ENCODE results near the gene SLC27A3.
A peak's percentile ranks its signal among the peaks of the same experiment; 100 is the strongest.

The SLC27A3 gene

GRCh38 chr1:153799566-153800465 is 24.6 kb downstream of the SLC27A3 start:
- no peak for DNase-seq

DNA sequence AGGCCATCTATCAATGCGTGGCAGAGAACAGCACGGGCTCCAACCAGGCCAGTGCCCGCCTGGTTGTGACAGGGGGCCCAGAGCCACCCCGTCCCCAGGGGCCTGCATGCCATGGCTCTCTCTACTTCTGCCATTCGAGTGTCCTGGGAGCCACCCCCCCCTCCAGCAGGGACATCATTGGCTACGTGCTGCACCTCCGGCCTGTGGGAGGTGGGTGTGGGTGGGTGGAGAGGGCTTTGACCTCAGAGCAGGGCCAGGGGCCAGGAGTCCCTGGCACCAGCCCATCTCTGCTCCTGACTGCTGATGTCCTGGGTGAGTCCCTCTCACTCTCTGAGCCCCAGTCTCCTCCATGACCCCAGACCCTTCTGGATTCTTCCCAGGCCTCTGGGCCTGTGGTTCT is 25.3 kb downstream of the SLC27A3 start:
- no peak for DNase-seq

DNA sequence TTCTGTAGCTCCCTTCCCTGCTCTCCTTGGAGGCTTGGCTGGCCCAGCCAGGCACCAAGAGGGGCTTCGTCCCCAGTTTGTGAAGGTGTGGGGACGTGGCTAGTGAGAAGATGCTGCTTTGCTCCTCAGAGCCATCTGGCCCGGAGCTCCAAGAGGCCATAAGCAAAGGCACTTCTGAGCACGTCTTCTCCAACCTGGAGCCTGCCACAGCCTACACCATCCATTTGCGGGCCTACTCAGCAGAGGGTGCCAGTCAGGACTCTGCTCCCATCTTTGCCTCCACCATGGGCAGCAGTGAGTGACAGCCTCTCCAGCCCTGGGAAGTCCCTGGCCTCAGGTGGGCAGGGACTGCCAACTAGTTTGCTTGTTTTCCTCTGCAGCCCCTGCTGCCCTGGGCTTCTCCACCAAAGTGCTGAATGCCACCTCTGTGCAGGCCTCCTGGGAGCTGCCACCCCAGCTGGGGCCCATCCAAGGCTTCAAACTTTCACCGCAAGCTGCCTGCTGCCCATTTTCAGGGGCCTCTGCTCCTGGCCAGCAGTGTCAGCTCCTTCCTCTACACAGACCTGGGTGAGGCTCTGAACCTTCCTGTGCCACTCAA is 25.9 kb downstream of the SLC27A3 start:
- DNase-seq: no peak

GRCh38 chr1:153801786-153802697 is 26.8 kb downstream of the SLC27A3 start:
- DNase-seq: no peak

- no peak for DNase-seq
These were observed 28.4 kb downstream of the SLC27A3 start for GRCh38 chr1:153803470-153804056.

GRCh38 chr1:153804112-153804511 is 28.9 kb downstream of the SLC27A3 start:
- no peak for DNase-seq

- peak; percentile 91 for DNase-seq
These were observed 30.0 kb downstream of the SLC27A3 start for GRCh38 chr1:153805042-153805745.

DNA sequence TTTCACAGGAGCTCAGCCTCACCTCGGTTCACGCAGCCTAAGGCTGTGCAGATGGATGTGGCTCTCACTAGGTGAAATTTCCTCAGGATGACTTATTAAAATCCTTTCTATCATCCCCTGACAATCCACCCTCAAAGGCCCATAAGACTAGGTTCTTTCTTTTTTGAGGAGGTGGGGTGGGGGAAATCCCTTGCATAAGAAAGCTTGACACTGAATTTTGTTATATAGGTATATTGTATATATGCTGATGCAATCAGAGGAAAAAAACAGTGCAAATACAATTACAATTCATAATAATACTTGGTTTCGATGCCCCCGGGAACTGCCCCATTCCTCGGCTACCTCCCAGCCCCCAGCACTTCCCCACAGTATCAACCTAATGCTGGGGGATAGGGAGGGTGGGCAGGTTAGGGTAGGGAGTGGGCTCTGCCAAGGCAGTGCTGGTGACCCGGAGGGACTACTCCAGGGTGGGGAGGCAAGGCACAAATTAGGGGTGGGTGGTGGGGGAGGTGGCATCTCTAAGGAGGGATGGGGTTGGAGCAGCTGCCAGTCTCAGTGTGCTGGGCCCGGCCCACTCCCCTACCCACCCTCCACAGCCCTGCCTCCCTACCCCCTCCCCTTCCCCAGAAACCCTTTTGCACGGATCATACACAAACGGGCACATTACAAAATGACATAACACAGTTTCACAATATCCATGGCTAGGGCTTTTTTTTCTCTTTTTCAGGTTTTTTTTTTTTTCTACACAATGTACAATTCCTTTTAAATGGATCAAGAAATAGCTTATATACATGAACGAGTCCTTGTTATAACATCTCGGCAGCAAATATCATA is 30.9 kb downstream of the SLC27A3 start:
- DNase-seq: no peak

- DNase-seq: peak; percentile 10
These were observed 41.2 kb downstream of the SLC27A3 start for GRCh38 chr1:153816283-153816889.

DNA sequence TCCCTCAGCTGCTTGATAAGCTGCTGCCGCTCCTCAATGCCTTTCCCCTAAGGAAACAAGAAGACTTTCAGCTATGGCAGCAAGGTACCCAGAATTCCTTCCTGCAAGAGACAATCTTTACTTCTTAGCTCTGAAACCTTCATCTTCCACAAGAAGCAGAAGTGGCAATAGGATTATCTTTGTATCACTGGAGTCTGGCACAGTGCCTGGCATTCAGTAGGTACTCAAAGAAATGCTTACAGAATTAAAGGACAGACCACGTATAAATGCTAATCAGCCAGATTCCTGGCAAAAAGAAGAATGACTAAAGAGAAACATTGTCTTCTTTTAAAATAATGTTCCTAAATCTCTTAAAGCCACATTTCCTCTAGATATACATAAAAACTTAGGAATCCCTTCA is 43.7 kb downstream of the SLC27A3 start:
- no peak for DNase-seq

DNA sequence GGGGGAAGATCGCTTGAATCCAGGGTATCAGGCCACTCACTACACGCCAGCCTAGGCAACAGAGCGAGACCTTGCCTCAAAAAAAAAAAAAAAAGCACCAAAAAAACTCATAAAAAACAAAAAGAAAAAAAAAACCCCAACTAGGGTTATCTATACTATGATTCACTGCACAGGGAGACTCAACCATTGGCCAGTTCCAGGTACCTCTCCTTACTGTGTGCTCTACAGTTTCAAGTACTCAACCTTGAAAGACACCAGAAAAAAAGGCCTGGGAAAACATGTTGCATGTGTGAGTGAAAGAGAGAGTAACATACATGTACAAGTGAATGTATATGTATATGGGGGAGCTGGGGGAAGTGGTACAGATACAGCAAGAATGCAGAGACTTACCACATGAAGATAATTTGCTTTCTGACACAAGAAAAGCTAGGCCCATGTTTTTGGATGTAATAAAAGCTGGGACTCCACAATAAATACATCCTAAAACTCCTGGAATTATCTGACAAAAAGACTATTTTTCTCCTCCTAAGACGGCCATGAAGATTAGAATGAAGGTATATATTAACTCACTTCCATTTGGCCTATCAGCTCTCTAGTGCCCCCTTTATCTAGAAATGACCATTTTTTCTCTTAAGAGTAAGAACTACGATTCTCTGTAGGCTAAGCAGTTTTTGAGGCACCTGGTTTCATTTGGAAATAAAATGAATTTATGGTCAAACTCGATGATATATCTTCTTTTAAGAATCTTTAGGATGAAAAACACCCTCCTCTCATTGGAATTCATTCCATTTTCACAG is 52.2 kb downstream of the SLC27A3 start:
- no peak for DNase-seq

Data from fibroblast of skin of right biceps (primary cell).